Activated T-cell treated with anti-CD3 and anti-CD28 coated beads for 48 hours (primary cell): Measurements from ENCODE around the gene RAD17.
"Not testable (repeated sequence)": the region's sequence is repeated elsewhere in the genome, so short reads cannot be mapped to it uniquely, and the experiment has no call there.

ENCODE experiments used
- DNase-seq: peaks from one replicate; pipeline ENCODE4 v3.0.0-alpha.2; 2020; ENCODE audit warnings: low read depth

RAD17 gene

GRCh38 chr5:69369340-69370121 is at the start of gene RAD17, which contains the start of the genes AK6 and TAF9:
RAD17 (plus strand) TSS chr5:69369818; CDS start chr5:69372209, 2,391 bp downstream.
AK6 (minus strand) TSS chr5:69369520; CDS start chr5:69369490, 30 bp downstream.
TAF9 (minus strand) TSS chr5:69369520; CDS start chr5:69365737, 3,783 bp downstream.
- DNase-seq: peak; percentile 88

DNA sequence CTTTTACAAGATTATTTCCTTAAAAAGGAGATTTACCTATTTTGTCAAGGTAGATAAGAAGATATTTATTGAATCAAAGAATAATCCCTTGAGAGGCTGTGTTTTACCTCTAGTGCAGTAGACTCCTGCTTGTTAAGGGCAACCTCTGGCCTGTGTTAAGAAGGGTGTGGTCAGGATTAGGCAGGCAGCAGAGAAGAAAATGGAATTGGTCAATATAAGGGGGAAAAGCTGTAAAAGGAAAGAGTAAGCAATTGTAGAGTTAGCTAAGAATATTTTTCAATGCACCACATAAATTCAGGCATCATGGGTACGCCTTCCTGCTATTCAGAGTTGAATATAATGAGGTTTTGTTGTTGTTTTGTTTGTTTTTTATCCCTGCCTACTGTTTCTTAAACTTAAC is 43.3 kb upstream of the RAD17 start:
- no peak for DNase-seq

- no peak for DNase-seq
Measured at GRCh38 chr5:69329905-69330489, 39.6 kb upstream of the RAD17 start.

- no peak for DNase-seq
Measured at GRCh38 chr5:69331528-69332445, 37.8 kb upstream of the RAD17 start.

GRCh38 chr5:69333668-69334315 is 35.8 kb upstream of the RAD17 start:
- not testable (repeated sequence) for DNase-seq

DNA sequence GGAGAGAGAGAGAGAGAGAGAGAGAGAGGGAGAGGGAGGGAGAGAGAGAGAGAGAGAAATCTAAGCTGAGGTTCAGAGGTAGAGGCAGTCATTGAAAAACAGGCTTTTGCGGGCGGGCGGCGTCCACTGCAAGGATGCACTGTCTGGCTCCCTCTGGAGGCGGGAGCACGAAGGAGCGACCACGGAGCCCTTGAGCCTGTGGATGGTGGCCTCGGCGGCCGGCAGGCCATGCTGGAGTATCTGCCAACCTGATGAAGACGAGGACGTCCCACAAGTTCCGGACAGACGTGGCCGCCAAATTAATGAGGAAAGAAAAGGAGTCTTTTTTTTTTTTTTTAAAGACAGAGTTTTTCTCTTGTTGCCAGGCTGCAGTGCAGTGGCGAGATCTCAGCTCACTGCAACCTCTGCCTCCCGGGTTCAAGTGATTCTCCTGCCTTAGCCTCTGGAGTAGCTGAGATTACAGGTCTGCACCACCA is 34.8 kb upstream of the RAD17 start:
- peak; percentile 69 for DNase-seq

- DNase-seq: no peak
Measured at GRCh38 chr5:69335341-69335935, 34.2 kb upstream of the RAD17 start.

GRCh38 chr5:69341520-69342161 is 28.0 kb upstream of the RAD17 start:
- DNase-seq: no peak

GRCh38 chr5:69343083-69343482 is 26.5 kb upstream of the RAD17 start:
- no peak for DNase-seq

DNA sequence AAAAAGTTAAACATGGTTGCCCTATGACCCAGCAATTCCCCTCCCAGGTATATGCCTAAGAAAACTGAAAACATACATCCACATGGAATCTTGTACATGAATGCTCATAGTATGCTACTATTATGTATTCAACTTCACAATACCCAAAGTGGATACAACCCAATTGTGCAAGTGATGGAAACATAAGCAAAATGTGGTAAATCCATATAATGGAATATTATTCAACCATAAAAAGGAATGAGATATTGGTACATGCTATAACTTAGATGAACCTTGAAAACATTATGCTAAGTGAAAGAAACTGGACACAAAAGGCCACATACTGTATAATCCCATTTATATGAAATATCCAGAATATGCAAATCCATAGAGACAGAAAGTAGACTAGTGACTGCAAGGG is 19.0 kb upstream of the RAD17 start:
- DNase-seq: no peak

- DNase-seq: no peak
Measured at GRCh38 chr5:69359699-69360098, 9.9 kb upstream of the RAD17 start.

DNA sequence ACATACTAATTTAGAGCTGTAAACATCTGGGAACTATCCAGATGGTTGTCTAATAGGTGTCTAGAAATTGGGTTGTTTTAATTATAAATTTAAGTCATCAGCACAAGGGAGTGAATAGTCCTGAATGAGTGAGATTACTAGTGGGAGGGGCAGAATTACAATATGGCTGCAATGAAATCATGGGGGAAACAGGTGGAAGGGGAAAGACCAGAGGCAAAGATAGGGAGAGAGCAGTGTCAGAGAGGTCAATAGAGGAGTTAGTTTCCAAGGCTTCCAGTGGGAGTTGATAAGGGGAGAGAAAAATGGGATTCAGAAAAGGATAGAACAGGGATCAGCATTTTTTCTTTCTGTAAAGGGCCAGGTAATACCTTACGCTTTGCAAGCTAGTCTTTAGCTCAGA is 9.2 kb upstream of the RAD17 start:
- DNase-seq: no peak

DNA sequence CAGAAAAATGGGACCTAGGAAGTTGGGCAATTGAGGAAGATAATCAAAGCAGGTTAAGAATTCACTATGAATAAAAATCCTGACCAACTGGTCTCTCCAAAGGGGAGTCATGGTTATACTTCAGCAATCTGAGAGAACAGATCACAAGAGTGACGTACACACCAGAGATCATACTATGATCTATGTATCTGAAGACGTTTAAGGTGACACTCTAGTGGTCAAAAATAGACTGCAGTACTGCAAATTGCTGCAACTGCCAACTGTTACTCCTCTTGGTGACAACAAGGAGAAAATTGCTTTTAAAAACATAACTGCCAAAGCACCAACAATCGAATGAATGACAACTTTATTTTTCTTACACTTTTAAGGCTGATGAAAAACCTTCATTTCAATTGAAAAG is 5.2 kb upstream of the RAD17 start:
- DNase-seq: no peak

- no peak for DNase-seq
Measured at GRCh38 chr5:69364850-69365249, 4.8 kb upstream of the RAD17 start.

DNA sequence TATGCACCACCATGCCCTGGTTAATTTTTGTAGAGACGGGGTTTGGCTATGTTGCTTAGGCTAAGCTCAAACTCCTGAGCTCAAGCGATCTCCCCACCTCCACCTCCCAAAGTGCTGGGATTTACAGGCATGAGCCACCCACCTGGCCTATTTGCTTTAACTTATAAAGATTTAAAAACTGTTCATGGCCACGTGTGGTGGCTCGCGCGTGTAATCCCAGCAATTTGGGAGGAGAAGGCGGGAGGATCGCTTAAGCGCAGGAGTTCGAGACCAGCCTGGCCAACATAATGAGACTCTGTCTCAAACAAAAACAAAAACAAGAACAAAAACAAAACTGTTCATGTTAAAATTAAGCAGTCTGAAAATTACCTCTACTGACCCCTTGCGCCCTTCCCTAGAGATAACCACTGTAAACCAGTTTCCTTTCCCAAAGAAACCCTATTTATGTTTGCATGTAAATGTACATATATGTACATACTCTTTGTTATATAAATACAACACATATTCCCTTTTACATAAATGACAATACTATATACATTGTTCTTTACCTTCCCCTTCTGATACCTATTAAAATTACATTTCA is 1.8 kb upstream of the RAD17 start:
- no peak for DNase-seq

DNA sequence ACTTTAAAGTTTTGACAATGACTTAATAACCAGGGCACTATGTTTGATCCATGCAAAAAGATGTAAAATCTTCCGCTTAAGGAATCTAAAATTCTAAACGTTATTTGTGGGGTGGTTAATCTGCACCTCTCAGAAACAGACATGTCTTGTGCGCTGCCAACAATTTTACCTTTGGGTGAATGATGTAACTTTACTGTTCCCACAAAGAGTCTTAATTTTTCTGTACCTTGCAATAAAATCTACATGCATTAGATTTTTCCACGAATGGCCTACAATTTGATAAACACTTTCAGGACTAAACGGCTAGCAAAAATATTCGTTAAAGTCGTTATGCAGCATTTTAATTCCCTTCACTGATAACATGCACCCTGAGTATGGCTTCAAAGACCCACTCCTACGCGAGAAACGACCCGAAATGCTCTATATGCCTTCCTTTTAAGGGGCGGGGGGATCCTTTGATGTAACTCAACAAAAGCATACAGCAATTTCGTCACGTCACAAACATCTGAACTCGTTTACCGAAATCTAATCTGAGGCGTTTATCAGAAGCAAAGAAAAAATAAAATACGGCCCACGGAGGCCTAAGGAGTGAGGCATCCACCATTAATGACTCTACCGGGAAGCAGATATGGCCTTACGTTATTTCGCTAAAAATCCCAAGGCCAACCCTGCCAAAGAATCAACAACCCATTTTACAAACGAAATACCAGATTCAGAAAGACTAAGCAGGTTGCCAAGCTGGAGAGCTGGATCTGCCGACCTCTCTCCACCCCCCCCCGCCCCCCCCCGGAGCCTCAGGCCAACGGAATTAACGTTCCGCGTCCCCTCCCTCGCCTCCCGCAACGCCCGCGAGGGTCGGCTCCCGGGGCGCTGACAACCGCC is 919 bp upstream of the RAD17 start:
- peak; percentile 2 for DNase-seq

- DNase-seq: peak; percentile 5
Measured at GRCh38 chr5:69370335-69370734, 717 bp downstream of the RAD17 start.

DNA sequence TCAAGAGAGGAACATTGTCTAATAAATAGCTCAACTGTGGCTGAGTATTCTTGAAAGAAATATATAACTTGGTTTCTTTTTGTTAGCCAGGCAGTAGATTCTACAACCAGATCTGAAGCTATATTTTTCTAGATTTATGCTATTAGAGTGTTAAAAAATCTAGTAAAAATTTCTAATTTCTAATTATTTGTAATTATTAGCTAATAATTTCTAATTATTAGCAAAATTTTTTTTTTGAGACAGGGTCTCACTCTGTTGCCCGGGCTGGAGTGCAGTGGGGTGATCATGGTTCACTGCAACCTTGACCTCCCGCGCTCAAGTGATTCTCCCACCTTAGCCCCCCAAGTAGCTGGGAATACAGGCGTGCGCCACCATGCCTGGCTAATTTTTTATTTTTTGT is 2.8 kb downstream of the RAD17 start:
- no peak for DNase-seq

DNA sequence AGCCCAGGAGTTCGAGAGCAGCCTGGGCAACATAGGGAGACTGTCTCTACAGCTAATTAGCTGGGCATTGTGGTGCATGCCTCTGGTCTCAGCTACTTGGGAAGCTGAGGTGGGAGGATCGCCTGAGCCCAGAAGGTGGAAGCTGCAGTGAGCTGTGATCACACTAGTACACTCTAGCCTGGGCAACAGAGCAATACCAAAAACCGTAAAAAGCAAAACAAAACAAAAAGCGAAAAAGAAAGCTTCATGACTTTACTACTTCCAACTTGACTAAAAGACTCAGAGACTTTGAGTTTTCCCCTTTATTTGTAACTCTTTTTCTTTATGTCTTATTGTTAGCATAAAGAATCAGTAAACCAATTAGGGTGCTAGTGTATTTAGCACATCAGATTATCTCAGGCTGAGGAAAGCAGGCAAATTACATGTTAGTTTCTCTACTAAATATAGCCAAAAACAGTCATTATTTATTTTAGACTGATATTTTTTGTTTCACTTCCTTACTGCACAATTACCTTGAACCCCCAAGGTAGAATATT is 5.4 kb downstream of the RAD17 start:
- DNase-seq: no peak
